CD4-positive, alpha-beta memory T cell (primary cell): Measurements from ENCODE around the gene MAP2K5. TPM values are rescaled to one million over a fixed set of nuclear protein-coding genes. Genes with fewer than 3 reads are reported as not detected.
A peak's percentile ranks its signal among the peaks of the same experiment; 100 is the strongest.

Experiments
- CTCF ChIA-PET: fragments of 350-600 bp; sonication (Branson Sonifier 250); formaldehyde crosslinking; loops from one replicate; lab custom pipeline; 2021; ENCODE audit warnings: inconsistent platforms; ENCODE audit not compliant: partially characterized antibody; lab: Charles Lee
- POLR2A ChIA-PET: fragments of 350-600 bp; sonication (Branson Sonifier 250); formaldehyde crosslinking; loops from one replicate; lab custom pipeline; 2021; ENCODE audit not compliant: partially characterized antibody; lab: Charles Lee
- DNase-seq, 5 donors: peaks; one replicate each; pipeline versions ENCODE4 v3.0.0 to v3.0.0-alpha.2; 2020 to 2022; ENCODE audit warnings: mixed read lengths in 1 of 5
- H3K27ac ChIP-seq: one replicate; pipeline ENCODE4 v1.7.0; 2013; ENCODE audit warnings: low read depth, low read length
- H3K27me3 ChIP-seq: 2 replicates; pipeline ENCODE4 v1.7.0; 2013; ENCODE audit warnings: mild to moderate bottlenecking, low read length, moderate library complexity; ENCODE audit not compliant: insufficient read depth
- H3K36me3 ChIP-seq: 2 replicates; pipeline ENCODE4 v1.7.0; 2013; ENCODE audit warnings: mild to moderate bottlenecking, low read length, moderate library complexity; ENCODE audit not compliant: insufficient read depth
- H3K4me1 ChIP-seq: 2 replicates; pipeline ENCODE4 v1.7.0; 2013; ENCODE audit warnings: mild to moderate bottlenecking, low read length, moderate library complexity; ENCODE audit not compliant: insufficient read depth
- H3K4me3 ChIP-seq, 2 donors: one replicate each; pipeline ENCODE4 v1.7.0; 2013; ENCODE audit warnings: low read length in 2 of 2, mild to moderate bottlenecking in 1 of 2
- H3K9me3 ChIP-seq, 2 donors: one replicate each; pipeline ENCODE4 v1.7.0; 2013; ENCODE audit warnings: low read length in 2 of 2, control low read depth in 1 of 2; ENCODE audit not compliant: control insufficient read depth in 1 of 2
- H3K27ac Mint-ChIP-seq, 7 donors: one replicate each; pipeline ENCODE4 v1.8.0; 2020 to 2021; ENCODE audit warnings: mixed read lengths in 7 of 7, mild to moderate bottlenecking in 6 of 7, inconsistent platforms in 3 of 7, moderate library complexity in 3 of 7
- H3K27me3 Mint-ChIP-seq, 2 donors: one replicate each; pipeline ENCODE4 v1.8.0; 2020 to 2021; ENCODE audit warnings: mixed read lengths in 2 of 2
- H3K36me3 Mint-ChIP-seq, 2 donors: one replicate each; pipeline ENCODE4 v1.8.0; 2020 to 2021; ENCODE audit warnings: mixed read lengths in 2 of 2, inconsistent platforms in 1 of 2, mild to moderate bottlenecking in 1 of 2
- H3K4me1 Mint-ChIP-seq, 4 donors: one replicate each; pipeline ENCODE4 v1.8.0; 2020 to 2021; ENCODE audit warnings: mixed read lengths in 4 of 4, mild to moderate bottlenecking in 1 of 4
- H3K4me3 Mint-ChIP-seq, 8 donors: one replicate each; pipeline ENCODE4 v1.8.0; 2020 to 2021; ENCODE audit warnings: mixed read lengths in 8 of 8, mild to moderate bottlenecking in 7 of 8, moderate library complexity in 6 of 8, inconsistent platforms in 3 of 8
- H3K9me3 Mint-ChIP-seq, 8 donors: one replicate each; pipeline ENCODE4 v1.8.0; 2020 to 2021; ENCODE audit warnings: mixed read lengths in 8 of 8, mild to moderate bottlenecking in 5 of 8, inconsistent platforms in 3 of 8, moderate library complexity in 1 of 8
- intact Hi-C: fragments of 100-400 bp; cut with micrococcal nuclease; formaldehyde crosslinking; loops from one replicate; pipeline ENCODE4 v1.15.1; 2023
- polyA plus RNA-seq, 2 donors: library from polyadenylated mRNA; unstranded; fragments of 300-500 nt; fragmentation: Illumina TruSeq; gene quantifications; one replicate each; pipeline ENCODE4 v1.2.3, GENCODE V29; 2021
- total RNA-seq, 2 experiments: library from RNA; stranded (reverse); gene quantifications; one replicate each; pipeline ENCODE4 v1.2.3, GENCODE V29; 2021

Gene MAP2K5
- total and polyA plus RNA-seq, 4 experiments from 2014 or later = 15.2 to 31.4 (median 24.9) TPM

DNA sequence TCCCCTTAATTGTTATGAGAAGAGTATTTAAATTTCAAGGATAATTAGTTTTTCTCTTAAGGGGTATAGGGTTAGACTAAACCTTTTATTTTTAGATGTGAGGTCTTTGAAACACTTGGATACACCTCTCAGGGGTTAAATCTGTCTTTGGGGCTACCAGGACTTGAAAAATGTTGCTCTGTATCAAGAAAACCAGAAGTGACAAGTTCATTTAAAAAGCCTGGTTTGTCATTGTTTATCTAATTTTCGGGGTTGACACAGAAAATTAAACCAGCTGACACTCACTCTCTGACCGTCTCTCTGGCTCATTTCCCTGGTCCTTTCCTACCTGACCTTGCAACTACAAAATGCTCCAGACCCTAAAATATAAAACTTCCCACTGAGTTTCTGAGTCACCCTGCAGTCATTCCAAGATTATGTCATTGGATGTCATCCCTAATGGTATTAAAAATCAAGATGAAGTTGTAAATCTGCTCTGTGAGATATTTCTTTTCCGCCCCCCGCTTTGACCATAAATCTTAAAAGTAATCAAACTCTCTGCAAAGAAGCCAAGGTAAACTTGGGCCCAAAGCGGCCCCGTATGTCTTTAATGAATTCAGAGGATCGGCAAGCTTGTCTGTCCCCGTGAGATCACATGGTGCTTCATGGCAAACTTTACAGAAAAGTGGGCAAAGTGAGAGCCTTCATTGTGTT, 249.9 kb downstream of the MAP2K5 start:
- intact Hi-C loops = no loop called here
- Histone ChIP-seq H3K4me3 (no peak overlapping the region), H3K27ac (no peak overlapping the region), H3K27me3 (no peaks in the 10 kb centered on the region), H3K36me3 (no peaks in the 10 kb centered on the region), H3K4me1 (no peaks in the 10 kb centered on the region), H3K9me3 (no peaks in the 10 kb centered on the region)
- ChIA-PET CTCF (interaction anchor here (0.7 kb wide), 1 partner anchor 8 kb away, joined by 3 read pairs; no protein-coding TSS in a partner anchor), POLR2A (no interaction called here)
- DNase-seq = no peak
- Mint-ChIP-seq H3K9me3 (peaks cover 0 to 20% (median 12%) of the 10 kb centered on the region in 8 donors), H3K27me3 (no peaks in the 10 kb centered on the region), H3K4me3 (no peak overlapping the region), H3K4me1 (peaks cover 0 to 3% (median 0%) of the 10 kb centered on the region in 4 donors), H3K27ac (no peak overlapping the region), H3K36me3 (peaks cover 40 to 58% of the 10 kb centered on the region in 2 donors)

DNA sequence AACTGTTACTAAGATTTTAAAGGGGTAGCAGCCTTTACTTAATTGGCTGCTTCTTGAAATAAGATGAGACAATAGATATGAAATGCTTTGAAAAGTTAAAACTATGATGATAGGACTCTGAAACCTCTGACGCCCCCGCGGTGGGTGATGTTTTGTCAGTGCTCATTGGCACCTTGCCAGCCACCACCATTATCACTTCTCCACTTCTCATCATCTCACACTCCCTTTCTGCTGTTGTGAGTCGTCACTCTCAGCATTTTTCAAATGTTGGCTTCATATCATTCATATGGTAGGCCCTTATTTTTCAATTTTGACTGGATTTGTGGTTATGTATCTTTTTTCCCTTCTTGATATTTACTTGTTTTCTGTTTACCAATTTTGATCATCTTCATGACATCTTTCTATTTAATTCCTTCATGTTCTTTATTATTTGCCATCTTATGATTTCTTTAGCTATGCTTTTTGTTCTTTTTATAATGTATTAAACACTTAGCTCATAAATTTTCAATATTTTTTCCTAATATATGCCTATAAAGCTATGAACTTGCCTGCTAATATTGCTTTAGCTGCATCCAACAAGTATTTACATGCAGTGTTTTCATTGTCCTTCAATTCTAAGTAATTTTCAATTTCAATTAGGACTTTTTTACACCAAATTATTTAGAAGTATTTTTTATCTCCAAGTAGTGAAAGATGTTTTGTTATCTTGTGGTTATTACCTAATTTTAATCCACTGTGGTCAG, 252.5 kb downstream of the MAP2K5 start:
- Histone ChIP-seq H3K36me3 (no peaks in the 10 kb centered on the region), H3K4me1 (no peaks in the 10 kb centered on the region), H3K4me3 (no peak overlapping the region), H3K27ac (no peak overlapping the region), H3K9me3 (no peaks in the 10 kb centered on the region), H3K27me3 (no peaks in the 10 kb centered on the region)
- ChIA-PET CTCF (no interaction called here), POLR2A (no interaction called here)
- DNase-seq = no peak
- Mint-ChIP-seq H3K36me3 (peaks cover 39 to 65% of the 10 kb centered on the region in 2 donors), H3K4me1 (peaks cover 0 to 3% (median 0%) of the 10 kb centered on the region in 4 donors), H3K9me3 (peaks cover 0 to 20% (median 12%) of the 10 kb centered on the region in 8 donors), H3K4me3 (no peak overlapping the region), H3K27ac (no peak overlapping the region), H3K27me3 (no peaks in the 10 kb centered on the region)
- intact Hi-C loops = no loop called here

GRCh38 chr15:67796196-67797127, 254.0 kb downstream of the MAP2K5 start:
- no peaks in the 10 kb centered on the region for H3K4me1 ChIP-seq
- H3K9me3 ChIP-seq = no peaks in the 10 kb centered on the region
- no peak overlapping the region for H3K4me3 ChIP-seq
- Mint-ChIP-seq H3K27me3 (no peaks in the 10 kb centered on the region), H3K36me3 (peaks cover 35 to 60% of the 10 kb centered on the region in 2 donors), H3K9me3 (peaks cover 0 to 20% (median 12%) of the 10 kb centered on the region in 8 donors), H3K27ac (peak overlapping the region in 1 of 7 donors; percentile 73), H3K4me1 (peaks cover 0 to 3% (median 0%) of the 10 kb centered on the region in 4 donors), H3K4me3 (no peak overlapping the region)
- POLR2A ChIA-PET = no interaction called here
- no peak for DNase-seq
- no peak overlapping the region for H3K27ac ChIP-seq
- CTCF ChIA-PET = no interaction called here
- no peaks in the 10 kb centered on the region for H3K27me3 ChIP-seq
- intact Hi-C loops = no loop called here
- H3K36me3 ChIP-seq = no peaks in the 10 kb centered on the region

- Histone ChIP-seq H3K36me3 (no peaks in the 10 kb centered on the region), H3K4me3 (no peak overlapping the region), H3K9me3 (no peaks in the 10 kb centered on the region), H3K27me3 (no peaks in the 10 kb centered on the region), H3K27ac (no peak overlapping the region), H3K4me1 (no peaks in the 10 kb centered on the region)
- intact Hi-C loops = no loop called here
- no peaks in the 10 kb centered on the region for H3K27me3 Mint-ChIP-seq
- ChIA-PET POLR2A (no interaction called here), CTCF (no interaction called here)
- peaks cover 23 to 46% of the 10 kb centered on the region in 2 donors for H3K36me3 Mint-ChIP-seq
- H3K27ac Mint-ChIP-seq = no peak overlapping the region
- H3K4me3 Mint-ChIP-seq = no peak overlapping the region
- peaks cover 0 to 13% (median 6%) of the 10 kb centered on the region in 8 donors for H3K9me3 Mint-ChIP-seq
- peaks cover 0 to 3% (median 0%) of the 10 kb centered on the region in 4 donors for H3K4me1 Mint-ChIP-seq
- DNase-seq = no peak
Observed at GRCh38 chr15:67799801-67800205, 257.3 kb downstream of the MAP2K5 start.

DNA sequence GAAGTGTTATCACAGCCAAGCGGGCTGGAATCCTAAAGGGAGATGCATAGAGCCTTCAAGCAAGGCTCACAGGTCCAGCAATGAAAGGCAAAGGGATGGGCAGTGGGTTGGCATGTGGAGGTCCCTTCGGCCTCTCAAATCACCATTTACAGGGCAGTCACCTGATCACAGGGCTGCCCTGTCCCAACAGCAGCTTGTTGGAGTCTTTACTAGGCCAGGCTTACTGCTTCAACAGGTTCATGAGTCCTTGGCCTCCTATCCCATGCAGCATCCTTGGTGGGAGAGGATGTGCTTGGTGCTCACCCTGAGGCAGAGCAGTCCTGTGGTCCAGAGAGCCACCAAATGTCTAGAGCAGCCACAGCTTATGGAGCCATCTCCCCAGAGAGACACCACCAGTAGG, 258.6 kb downstream of the MAP2K5 start:
- no peaks in the 10 kb centered on the region for H3K4me1 ChIP-seq
- Mint-ChIP-seq H3K36me3 (peaks cover 13 to 32% of the 10 kb centered on the region in 2 donors), H3K9me3 (no peaks in the 10 kb centered on the region), H3K27ac (no peak overlapping the region), H3K27me3 (no peaks in the 10 kb centered on the region), H3K4me3 (no peak overlapping the region), H3K4me1 (peaks cover 0 to under 1% (median 0%) of the 10 kb centered on the region in 4 donors)
- H3K27me3 ChIP-seq = no peaks in the 10 kb centered on the region
- H3K27ac ChIP-seq = no peak overlapping the region
- CTCF ChIA-PET = interaction anchor here (0.6 kb wide), 1 partner anchor 16 kb away, joined by 3 read pairs; no protein-coding TSS in a partner anchor
- intact Hi-C loops = no loop called here
- POLR2A ChIA-PET = interaction anchor here (1.6 kb wide), 1 partner anchor 17 kb away, joined by 4 read pairs; no protein-coding TSS in a partner anchor
- no peaks in the 10 kb centered on the region for H3K9me3 ChIP-seq
- no peaks in the 10 kb centered on the region for H3K36me3 ChIP-seq
- no peak for DNase-seq
- H3K4me3 ChIP-seq = no peak overlapping the region

DNA sequence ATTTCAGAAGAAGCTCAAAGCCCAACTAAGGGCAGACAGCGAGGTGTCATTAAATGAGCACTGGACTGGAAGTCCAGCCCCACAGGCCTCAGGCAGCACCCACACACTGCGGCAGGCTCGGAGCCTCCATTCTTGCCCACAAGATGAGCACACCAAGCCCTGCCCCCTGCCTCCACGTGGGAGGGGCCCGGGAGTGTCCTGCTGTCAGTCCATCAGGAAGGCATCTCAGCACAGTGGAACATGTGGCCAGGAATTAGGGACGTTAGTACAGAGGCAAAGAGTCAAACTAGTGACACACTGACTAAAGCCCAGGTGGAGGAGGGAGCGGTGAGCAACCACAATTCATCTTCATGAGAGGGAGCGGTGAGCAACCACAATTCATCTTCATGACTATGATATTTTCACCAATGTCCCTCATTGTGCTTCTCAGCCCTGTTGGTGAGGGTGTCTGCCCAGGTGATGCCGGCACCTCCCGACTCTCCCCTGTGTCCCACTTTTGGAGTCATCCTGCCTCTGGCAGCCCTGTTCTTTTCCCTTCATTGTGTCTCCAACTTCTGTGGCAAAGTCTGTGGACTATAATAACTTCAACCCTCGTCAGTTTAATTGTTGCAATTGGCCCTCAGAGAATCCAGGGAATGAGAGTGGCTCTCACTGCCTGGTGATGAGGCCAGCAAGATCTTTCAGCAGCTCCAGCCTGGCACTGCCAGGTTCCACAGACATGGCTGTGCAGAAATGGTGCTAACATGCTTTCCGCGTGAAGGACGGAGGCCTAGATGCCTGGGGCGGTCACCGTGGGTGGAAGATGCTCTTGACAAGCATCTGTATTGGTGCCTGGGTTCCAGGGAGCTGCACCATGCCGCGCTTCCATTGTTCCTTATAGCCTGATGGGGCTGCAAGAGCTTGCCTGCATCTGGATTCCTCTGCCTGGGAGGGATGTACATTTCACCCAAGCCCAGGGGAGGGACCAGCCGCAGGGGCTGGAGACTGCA, 259.7 kb downstream of the MAP2K5 start:
- Mint-ChIP-seq H3K36me3 (peaks cover 10 to 29% of the 10 kb centered on the region in 2 donors), H3K27ac (no peak overlapping the region), H3K4me1 (no peaks in the 10 kb centered on the region), H3K4me3 (no peak overlapping the region), H3K27me3 (no peaks in the 10 kb centered on the region), H3K9me3 (no peaks in the 10 kb centered on the region)
- H3K27ac ChIP-seq = no peak overlapping the region
- CTCF ChIA-PET = no interaction called here
- peak in 1 of 5 donors; percentile 30 for DNase-seq
- H3K36me3 ChIP-seq = no peaks in the 10 kb centered on the region
- intact Hi-C loops = no loop called here
- no peaks in the 10 kb centered on the region for H3K9me3 ChIP-seq
- H3K27me3 ChIP-seq = no peaks in the 10 kb centered on the region
- POLR2A ChIA-PET = interaction anchor here (1.6 kb wide), 1 partner anchor 18 kb away, joined by 4 read pairs; no protein-coding TSS in a partner anchor
- H3K4me3 ChIP-seq = no peak overlapping the region
- H3K4me1 ChIP-seq = no peaks in the 10 kb centered on the region
